GM18909 (cell line): ENCODE results near the gene SORCS1.

Experiments used
- ATAC-seq: cut with Tn5 transposase; IDR thresholded peaks from one replicate; pipeline ENCODE4 v1.9.1; 2021; ENCODE audit warnings: mild to moderate bottlenecking; ENCODE audit not compliant: unreplicated experiment, poor library complexity

SORCS1 gene

DNA sequence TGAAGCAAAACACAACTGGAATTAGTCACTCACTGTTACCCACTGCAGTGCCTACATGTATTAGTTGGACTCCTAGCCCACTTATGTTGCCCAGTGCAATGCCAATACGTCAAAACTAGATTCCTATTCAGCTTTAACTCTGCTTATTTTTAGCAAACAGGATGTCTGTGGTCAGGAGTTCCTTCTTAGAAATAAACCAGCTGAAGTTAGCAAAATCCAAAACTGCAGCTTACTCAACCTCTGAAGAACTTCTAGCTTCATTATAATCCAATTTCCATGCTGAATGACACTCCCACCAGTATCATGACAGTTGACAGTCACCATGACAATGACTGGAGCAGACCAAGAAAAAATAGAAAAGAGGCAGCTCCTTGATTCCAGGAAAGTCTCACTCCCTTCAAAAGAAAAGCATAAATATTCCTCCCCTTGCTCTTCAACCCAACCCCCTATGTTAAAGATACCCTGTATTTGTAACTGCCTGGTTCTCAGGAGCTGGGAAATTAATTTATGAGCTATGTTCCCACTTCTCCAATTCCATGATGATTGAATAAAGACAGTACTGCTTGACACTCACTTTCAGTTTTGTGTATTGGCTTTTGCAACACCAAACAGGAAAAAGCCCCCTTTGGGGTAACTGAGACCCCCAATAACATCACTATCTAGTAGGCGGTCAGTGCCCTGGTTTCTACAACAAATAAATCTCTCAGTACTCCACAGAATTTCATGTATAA lies 327.4 kb downstream of the SORCS1 start:
- ATAC-seq = peak; percentile 99

DNA sequence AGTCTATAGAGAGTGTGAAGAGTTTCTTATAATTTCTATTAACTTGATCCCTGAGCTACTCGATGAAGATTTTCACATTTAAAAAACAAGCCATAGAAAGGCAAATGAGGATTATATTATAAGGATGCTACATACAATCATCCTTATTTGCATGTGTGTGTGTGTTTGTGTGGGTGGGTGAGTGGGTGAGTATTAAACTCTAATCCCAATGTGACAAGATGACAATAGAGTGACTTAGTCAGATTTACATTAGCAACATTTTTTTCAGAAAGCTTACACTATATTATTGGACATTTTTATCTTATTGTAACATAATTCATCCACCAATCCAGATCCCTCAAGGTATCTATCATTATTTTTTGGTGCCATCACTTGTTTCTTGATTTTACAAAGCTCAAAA lies 331.7 kb downstream of the SORCS1 start:
- ATAC-seq = no peak

DNA sequence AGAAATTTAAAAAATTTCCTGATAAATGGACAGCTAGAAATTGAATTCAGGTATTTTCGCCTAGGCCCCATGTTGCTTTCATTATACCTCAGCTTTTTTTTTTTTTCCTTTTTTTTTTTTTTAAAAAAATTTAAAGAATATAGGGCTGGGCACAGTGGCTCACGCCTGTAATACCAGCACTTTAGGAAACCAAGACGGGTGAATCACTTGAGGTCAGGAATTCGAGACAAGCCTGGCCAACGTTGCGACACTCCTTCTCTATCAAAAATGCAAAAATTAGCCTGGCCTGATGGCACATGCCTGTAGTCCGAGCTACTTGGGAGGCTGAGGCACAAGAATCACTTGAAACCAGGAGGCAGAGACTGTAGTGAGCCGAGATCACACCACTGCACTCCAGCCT lies 334.0 kb downstream of the SORCS1 start:
- no peak for ATAC-seq

DNA sequence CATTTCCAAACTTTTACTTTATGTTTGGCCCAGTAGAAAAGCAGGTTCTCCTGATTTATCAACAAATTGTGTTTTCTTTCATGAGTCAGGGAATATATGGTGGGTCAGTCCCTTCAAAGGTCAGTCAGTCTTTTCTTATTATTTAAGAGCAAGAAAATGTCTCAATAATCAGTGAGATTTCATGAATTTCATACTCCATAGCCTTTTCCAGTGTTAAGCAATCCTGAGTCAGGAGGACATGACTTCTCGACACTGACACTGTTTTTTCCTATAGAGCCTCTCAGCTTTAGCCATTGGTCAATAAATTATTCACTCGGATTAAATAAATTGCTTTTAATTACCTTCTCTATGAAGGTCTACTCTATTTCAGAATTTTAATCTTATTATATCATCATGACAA lies 334.5 kb downstream of the SORCS1 start:
- ATAC-seq = no peak

DNA sequence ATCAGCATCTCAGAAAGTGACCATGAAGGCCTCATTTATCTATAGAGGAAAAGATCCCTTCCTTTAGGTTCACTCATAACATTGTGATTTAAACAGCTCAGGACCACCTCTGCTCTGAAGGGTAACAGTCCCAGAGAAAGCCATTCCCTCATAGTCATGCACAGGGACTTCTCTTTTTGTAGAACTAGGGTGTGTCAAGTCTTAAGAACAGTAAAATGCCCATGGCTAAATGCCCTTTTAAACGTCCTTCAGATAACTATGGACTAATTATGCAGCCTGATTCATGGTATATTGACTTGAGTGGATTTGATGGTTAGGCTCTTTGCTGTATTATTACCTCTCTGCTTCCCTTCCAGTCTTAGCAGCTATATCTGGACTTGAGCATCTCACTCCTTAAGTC lies 337.8 kb downstream of the SORCS1 start:
- no peak for ATAC-seq

DNA sequence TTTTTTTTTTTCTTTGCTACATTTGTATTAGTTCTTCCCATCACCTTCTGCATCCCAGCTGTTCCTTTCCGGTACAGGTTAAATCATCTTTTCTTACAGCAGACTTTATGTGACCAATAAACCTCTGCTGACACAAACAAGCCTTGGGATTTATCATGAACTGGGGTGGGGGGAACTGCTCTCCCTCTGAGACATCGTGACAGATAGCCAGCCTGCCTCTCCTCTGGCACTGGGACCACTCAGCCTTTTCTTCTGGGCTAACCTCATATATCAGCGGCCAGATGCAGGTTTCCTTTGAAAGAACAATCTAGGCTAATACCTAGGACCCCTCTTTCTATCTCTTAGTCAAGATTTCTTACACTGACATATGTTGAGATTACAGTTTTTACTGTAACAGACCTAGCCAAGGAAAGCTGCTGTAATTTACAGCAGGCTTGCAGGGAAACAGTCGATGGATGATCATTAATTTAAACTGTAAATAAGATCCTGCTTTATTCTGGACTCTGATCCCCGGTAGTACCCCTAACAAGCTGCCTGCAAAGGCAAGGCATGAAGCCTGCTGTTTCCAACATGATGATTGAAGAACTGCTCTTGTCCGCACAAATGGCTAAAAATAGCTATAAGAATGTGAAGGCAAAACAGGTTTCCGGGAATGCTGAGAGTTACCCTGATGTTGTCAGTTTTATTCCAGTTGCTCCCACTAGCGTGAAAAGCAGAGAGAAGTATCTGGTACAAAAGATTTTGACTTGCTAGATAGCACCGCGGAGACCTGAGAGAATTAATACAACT lies 338.7 kb downstream of the SORCS1 start:
- ATAC-seq = no peak

DNA sequence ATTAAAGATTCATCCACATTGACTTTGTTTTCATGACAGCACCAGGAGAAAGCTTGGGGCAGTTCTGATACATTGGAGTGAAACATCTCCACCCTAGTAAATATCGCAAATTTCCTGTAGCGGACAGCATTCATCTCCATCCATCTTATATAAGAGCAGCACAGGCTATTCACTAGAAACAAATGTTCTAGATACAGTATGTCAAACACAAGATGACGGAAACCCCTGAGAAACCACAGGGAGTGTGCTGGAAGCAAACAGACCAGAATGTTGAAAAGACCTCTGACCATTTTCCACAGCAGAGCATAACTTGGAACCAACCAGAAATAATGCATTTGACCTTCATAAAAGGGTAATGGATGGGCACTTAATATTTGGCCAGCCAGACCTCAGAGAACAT lies 343.9 kb downstream of the SORCS1 start:
- no peak for ATAC-seq

DNA sequence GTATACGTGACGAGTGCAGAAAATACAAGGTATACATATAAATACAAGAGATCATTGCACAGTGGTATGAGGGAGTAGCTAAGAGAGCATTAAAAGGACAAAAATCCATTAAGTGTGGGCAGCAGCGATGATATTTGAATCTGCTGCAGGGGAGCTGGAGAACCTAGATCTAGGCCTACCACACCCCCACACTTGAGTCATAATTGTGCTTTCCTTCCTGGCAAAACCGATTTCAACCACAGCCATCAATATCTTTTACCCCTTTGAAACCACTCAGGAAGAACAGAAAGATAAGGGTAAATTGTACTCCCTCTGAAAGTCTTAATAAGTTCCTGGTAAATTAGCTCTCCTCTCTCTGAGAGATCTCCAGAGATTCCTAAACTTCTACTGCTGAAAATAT lies 345.0 kb downstream of the SORCS1 start:
- ATAC-seq = no peak

DNA sequence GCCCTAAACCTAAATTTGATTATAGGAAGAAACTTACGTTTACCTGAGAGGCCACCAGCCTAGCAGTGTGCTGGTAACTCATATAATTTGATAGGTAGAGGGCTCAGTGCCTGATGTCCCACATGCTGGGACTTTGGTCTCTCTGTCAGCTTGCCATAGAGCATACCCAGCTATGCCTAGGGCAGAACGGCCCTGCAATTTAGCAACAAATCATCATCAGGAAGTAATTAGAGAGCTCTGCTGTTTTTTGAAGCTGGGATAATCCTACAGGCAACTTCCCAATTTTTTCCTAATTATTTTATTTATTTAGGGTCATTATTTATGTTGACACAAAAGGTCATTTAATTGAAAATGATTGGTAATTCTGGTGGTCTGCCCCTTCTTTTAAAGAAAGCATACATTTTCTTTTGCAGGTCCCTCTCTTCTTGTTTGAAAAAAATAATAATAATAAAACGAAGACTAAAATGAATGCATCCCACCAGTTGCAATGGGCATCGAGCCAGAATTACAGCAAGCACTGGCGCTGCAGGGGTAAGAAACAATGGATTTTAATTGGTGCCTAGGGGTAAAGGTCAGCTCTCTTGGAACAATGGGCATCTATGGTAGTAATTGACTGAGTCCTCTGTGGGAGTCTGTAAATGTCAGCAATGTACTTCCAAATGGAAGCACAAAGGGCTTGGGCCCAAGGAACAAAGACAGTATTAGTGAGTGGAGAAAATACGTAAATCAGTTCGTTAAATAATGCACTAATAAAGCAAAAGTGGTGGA lies 348.0 kb downstream of the SORCS1 start:
- ATAC-seq = no peak

DNA sequence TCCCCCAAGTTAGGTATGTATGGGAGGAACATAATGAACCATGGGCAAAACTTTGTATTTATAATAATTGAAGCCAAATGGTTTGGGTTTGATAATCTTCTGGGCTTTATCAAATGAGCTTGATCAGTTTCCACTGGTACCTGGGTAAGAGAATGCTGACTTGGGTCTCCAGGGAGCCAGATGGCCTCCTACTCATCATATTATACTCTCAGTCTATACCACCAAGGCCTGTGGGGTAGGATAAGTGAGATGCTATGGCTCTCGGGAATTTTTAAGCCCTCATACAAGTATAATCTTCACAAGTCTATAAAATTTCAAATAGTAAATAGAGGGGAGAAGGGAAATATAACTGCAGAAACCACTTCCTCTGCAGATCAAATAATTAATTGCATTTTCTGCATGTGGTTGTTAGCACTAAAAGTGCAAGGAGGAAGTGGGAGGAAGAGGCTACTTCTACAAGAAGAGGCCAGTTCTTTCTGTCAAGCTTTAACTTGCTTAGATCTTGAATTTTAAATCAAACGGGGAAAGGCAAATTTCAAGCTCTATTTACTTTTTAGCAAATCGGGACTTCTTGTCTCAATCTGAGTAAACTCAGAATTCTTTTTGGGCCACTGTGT lies 349.0 kb downstream of the SORCS1 start:
- ATAC-seq = no peak

DNA sequence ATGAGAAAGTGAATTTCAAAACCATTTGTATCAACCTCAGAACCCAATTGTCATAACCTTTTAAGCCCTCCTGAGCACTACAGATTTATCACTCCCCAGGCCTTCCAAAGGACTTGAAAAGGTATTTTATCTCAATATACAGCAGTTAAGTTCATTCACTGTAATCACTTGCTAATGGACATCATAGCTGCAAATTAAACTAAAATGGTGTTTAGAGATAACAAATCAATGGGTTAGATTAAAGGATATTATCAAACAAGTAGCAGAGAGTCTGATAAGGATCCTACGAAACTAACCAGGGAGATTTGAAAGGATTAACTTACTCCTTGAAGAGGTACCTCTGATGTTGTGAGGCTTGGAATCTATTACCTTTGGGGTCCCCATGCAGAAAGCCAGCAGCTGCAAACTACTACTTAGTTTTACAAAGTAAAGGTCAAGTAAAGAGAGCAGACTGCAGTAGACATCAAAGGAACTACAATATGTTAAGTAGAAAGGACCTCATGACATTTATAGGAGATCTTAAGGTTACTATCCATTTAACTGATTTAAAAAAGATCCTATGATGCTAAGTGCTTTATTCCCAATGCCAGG lies 359.4 kb downstream of the SORCS1 start:
- no peak for ATAC-seq

DNA sequence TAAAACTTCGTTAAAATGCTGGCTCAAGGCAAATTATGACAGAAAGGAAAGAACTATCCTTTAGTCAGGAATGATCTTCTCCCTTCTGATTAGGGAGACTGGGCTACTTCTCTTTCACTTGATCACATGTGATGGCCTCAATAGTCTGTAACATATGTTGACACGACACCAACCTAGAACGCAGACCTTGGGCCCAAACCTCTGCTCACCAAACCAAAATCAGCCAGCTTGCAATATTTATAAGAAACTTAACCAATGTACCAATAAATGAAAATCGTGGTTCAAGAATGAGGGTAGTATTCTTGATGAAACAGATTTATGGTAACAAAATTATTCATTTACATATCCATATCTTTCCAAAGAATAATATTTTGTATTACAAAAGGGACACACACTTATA lies 361.6 kb downstream of the SORCS1 start:
- ATAC-seq = no peak

DNA sequence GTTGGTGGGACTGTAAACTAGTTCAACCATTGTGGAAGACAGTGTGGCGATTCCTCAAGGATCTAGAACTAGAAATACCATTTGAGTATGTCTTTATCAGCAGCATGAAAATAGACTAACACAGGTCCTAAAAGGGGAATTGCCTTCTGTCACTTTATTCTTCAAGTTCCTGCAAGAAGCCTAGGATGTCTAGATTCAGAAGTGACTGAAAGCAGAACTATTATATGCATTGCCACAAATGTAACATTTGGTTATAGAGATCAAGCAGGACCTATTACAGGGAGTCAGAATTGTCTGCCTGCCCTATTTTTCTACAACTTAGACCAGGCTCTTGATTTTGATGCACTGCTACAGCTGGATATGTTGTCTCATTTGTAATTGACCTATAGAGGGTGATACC lies 364.7 kb downstream of the SORCS1 start:
- no peak for ATAC-seq

DNA sequence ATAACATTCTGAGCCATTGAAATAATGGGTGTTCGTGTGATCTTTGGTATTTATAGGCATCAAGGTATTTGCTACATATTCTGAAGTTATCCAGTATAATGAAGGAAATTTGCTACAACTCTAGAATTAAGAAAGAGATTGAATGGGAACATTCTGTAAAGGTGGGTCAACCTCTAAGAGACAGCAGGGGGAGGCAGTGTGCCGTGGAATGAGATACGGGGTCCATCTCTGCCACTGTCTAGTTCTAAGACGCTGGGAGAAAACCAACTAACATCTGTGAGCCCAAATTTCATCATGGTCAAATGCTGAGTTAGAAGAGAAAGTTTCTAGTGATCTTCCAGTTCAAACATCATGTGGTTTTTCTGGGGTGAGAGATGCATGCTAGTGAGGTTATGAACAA lies 368.9 kb downstream of the SORCS1 start:
- peak; percentile 99 for ATAC-seq

DNA sequence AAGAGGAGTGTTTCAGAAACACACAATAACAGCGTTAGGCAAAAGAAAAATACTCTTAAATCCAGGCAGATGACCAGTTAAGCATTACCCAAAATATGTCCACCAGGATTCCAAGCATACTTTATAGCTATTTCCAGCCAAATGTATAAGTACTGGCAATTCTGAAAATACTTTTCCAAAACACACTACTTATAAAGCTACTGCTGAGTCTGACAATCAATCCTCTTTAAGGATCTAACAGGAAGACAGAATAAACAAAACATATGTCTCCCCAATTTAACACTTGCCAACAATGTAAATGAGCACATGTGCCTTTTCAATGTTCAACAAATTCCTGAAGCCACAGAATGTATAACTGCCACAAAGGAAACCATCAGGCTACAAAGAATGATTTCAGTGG lies 370.9 kb downstream of the SORCS1 start:
- ATAC-seq = no peak

DNA sequence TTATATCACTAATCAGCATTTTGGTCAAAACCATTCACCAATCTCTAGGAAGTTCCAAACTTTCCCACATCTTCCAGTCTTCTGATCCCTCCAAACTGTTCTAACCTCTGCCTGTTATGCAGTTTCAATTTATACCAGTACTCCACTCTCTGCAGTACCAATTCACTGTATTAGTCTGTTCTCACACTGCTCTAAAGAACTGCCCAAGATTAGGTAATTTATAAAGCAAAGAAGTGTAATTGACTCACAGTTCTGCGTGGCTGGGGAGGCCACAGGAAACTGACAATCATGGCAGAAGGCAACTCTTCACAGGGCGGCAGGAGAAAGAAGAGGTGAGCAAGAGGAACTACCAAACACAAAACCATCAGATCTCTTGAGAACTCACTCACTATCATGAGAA lies 374.9 kb downstream of the SORCS1 start:
- ATAC-seq = no peak

DNA sequence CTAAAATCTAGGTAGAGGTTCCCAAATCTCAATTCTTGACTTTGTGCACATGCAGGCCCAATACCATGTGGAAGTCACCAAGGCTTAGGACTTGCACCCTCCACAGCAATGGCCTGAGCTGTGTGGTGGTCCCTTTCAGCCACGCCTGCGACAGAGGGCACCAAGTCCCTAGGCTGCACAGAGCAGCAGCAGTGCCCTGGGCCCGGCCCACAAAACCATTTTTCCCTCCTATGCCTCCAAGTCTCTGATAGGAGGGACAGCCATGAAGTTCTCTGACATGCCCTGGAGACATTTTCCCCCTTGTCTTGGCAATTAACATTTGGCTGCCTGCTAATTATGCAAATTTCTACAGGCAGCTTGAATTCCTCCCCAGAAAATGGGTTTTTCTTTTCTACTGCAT lies 375.5 kb downstream of the SORCS1 start:
- ATAC-seq = no peak

DNA sequence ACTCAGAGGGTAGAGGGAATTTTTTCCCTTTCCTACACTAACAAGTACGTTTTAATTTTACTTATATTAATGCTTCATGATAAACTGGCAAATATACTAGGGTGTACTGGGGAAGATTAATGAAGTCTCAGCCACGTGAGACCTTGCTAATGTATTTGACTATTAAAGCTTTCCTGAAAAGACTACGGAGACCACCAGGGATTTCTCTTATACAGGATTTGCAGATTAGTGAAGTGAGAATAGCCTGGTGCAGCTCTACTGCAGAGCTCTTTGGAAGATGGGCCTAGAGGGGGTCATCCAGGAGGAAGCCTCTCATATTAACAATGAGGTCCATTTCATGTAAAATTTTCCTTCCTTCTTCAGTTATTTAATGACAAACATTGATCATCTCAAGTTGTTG lies 379.0 kb downstream of the SORCS1 start:
- ATAC-seq = no peak

DNA sequence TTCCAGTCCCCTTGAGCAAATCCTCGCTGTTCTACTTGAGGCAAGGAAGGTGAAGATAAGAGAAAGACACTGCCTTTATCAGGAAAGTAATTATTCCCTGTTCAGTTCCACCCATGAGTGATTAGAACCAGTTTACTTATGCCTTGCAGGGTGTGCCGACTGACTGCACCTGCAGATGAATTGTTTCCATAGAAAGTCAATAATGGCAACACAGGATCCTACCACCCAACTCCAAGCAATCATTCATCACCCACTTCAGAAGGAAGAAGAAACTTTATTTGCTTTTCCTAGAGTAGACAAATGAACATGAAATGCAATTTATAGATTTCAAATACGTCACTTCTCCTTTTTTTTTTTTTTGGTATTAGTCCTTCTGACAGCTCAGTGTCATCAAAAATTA lies 383.9 kb downstream of the SORCS1 start:
- ATAC-seq = no peak

DNA sequence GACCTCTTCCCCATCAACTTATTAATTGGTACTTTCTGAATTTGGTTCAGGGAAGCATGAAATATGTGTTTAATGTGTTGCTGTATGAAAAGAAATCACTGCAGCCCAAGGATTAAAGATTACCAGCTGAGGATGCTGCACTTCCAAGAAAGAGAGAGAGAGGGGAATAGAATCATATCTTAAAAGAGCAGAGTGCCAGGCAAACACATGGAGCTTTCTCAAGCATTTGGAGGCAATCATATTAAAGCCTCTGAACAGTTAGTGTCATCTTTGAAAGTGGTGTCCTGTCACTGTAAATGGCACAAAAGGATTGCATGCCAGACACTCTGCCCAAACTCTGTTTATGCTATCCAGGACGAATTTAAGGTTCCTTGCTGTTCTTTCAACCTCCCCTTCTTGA lies 386.7 kb downstream of the SORCS1 start:
- ATAC-seq = no peak
